ENCODE measurements around the gene SNAPIN. TPM values are rescaled to one million over a fixed set of nuclear protein-coding genes. Genes with fewer than 3 reads are reported as not detected.
"Not testable (repeated sequence)": the region's sequence is repeated elsewhere in the genome, so short reads cannot be mapped to it uniquely, and the experiment has no call there.

Gene SNAPIN
- total RNA-seq, 1 experiment from 2014 or later: 48.5 TPM

GRCh38 chr1:153648000-153648643 lies 10.4 kb upstream of the SNAPIN start:
- Histone ChIP-seq H3K4me3 (ENCODE audit: insufficient read depth, low read depth, low read length) (no peak overlapping the region), H3K27me3 (ENCODE audit: control insufficient read depth, insufficient read depth, low read length) (no peaks in the 10 kb centered on the region), H3K36me3 (replicated peaks; ENCODE audit: control insufficient read depth, insufficient read depth, low read length) (peaks cover 19% of the 10 kb centered on the region)
- DNase-seq: no peak

GRCh38 chr1:153649137-153649862 lies 9.2 kb upstream of the SNAPIN start:
- DNase-seq: no peak
- H3K27me3 ChIP-seq (ENCODE audit: control insufficient read depth, insufficient read depth, low read length): no peaks in the 10 kb centered on the region

DNA sequence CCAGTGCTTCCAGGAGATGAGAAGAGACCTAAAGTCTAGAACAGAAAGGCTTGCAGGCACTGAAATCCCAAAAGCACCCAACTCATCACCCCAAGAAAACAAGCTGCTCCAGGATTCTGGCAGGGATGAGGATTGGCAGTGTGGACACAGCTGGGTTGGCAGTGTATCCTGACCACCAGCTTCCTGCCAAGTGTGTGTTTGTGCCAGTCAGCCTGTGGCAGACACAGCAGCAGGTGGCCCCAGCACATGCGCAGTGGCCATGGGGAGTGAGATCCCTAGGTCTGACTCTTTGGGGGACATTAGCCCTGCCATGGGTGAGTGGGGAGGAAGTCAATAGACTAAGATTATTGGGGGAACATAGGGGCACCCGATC lies 8.7 kb upstream of the SNAPIN start:
- no peak for DNase-seq
- Histone ChIP-seq H3K4me3 (ENCODE audit: insufficient read depth, low read depth, low read length) (no peak overlapping the region), H3K36me3 (replicated peaks; ENCODE audit: control insufficient read depth, insufficient read depth, low read length) (peaks cover 8% of the 10 kb centered on the region), H3K27me3 (ENCODE audit: control insufficient read depth, insufficient read depth, low read length) (no peaks in the 10 kb centered on the region)

More at GRCh38 chr1:153649137-153649862, 9.2 kb upstream of the SNAPIN start:
- Histone ChIP-seq H3K36me3 (replicated peaks; ENCODE audit: control insufficient read depth, insufficient read depth, low read length) (peaks cover 11% of the 10 kb centered on the region), H3K4me3 (ENCODE audit: insufficient read depth, low read depth, low read length) (no peak overlapping the region)

DNA sequence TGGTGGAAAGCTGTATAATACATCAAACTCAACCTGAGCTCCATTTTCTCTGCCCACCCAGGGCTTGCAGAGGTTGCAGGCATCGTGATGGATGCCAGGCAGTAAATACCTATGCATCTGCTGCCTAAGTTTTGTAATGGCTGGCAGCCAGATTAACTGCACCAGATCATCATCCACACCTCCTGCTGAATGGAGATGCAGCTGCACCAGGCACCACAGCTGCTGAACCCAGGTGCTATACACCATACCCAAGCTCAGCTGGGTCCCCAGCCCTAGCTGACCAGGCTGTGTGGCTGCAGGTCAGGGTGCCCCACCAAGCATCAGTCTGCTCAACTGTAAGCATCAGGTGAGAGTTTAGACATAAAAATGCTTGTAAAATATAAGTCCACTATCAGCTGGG lies 6.7 kb upstream of the SNAPIN start:
- no peak for DNase-seq
- H3K36me3 ChIP-seq (replicated peaks; ENCODE audit: control insufficient read depth, insufficient read depth, low read length): no peaks in the 10 kb centered on the region
- no peaks in the 10 kb centered on the region for H3K27me3 ChIP-seq (ENCODE audit: control insufficient read depth, insufficient read depth, low read length)
- no peak overlapping the region for H3K4me3 ChIP-seq (ENCODE audit: insufficient read depth, low read depth, low read length)

DNA sequence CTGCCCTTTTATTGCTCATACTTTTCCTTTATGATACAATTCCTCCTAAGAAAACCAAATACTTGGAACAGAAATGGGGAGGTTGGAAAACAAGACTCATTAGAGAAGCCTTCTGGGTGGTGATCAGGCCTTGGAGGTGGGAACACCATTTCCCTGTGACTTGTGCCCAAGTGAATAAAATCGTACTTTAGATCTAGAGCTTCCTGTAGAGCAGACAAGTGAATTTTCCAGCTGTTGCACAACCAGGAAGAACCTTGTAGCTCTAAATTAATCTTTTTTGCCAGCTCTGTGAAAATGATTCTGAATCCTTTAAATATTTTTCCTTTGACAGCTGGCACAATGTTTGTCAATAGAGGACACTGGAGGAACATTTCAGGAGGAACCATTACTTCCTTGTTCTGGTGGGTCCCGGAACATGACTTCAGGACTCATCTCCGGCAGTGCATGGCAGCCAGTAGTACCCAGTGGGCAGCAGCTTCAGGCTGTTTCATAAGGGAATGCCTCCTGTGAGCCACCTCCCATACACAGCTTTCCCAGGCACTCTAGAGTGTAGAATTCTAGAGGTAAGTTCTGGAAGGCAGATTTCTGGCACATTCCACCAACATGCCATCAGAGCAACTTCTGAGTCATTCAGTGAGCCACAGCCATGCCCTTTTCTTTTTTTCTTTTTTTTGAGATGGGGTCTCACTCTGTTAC lies 5.5 kb upstream of the SNAPIN start:
- Histone ChIP-seq H3K36me3 (replicated peaks; ENCODE audit: control insufficient read depth, insufficient read depth, low read length) (no peaks in the 10 kb centered on the region), H3K27me3 (ENCODE audit: control insufficient read depth, insufficient read depth, low read length) (no peaks in the 10 kb centered on the region)

DNA sequence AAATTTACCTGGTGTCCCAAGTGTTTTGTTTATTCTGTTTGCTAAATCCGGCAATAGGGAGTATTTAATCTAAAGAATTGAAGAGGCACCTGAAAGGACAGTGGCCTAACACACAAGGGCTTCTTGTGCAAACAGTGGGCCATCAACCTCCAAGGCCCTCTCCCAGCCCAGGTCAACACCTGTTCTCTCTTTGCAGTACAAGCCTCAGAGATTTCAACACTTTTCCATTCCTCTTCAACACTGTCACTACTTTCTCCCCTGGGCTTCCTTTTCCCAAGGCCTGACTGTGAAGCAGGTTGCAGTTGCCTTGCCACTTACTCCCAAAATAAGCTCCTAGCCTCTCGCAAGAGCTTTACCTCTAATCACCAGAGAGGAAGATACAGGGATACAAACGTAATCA lies 3.2 kb upstream of the SNAPIN start:
- no peak overlapping the region for H3K4me3 ChIP-seq (ENCODE audit: insufficient read depth, low read depth, low read length)
- H3K36me3 ChIP-seq (replicated peaks; ENCODE audit: control insufficient read depth, insufficient read depth, low read length): no peaks in the 10 kb centered on the region
- DNase-seq: no peak
- H3K27me3 ChIP-seq (ENCODE audit: control insufficient read depth, insufficient read depth, low read length): no peaks in the 10 kb centered on the region

More for the DNA sequence above, 5.5 kb upstream of the SNAPIN start:
- H3K4me3 ChIP-seq (ENCODE audit: insufficient read depth, low read depth, low read length): no peak overlapping the region
- DNase-seq: no peak

DNA sequence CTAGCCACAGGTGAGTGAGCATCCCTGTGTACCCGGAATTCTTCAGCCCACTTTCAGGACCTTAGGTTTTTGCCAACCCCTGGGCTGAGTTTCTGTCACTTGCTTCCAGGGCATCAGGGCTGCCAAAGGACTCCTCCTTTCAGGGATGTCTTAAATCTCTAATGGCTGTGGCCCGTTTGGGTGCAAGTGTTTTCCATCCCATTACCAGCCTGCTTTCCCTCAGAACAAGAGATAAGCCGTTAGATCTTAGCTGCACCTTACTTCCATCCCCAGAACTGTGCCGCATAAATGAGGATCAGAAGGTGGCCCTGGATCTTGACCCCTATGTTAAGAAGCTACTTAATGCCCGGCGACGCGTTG lies 652 bp downstream of the SNAPIN start:
- DNase-seq: no peak
- Histone ChIP-seq H3K36me3 (replicated peaks; ENCODE audit: control insufficient read depth, insufficient read depth, low read length) (peaks cover 26% of the 10 kb centered on the region), H3K4me3 (ENCODE audit: insufficient read depth, low read depth, low read length) (peak overlapping the region; percentile 91), H3K27me3 (ENCODE audit: control insufficient read depth, insufficient read depth, low read length) (no peaks in the 10 kb centered on the region)

DNA sequence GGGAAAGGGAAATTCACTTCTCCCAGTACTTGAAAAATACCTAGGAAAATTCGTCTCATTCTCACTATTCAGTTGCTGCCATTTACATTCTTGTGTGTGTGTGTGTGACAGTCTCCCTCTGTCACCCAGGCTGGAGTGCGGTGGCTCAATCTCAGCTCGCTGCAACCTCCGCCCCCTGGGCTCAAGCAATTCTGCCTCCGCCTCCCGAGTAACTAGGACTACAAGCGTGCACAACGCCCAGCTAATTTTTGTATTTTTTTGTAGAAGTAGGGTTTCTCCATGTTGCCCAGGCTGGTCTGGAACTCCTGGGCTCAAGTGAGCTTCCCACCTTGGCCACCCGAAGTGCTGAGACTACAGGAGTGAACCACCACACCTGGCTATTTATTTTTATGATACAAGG lies 1.2 kb downstream of the SNAPIN start:
- Histone ChIP-seq H3K4me3 (ENCODE audit: insufficient read depth, low read depth, low read length) (no peak overlapping the region), H3K27me3 (ENCODE audit: control insufficient read depth, insufficient read depth, low read length) (no peaks in the 10 kb centered on the region), H3K36me3 (replicated peaks; ENCODE audit: control insufficient read depth, insufficient read depth, low read length) (peaks cover 30% of the 10 kb centered on the region)
- DNase-seq: no peak

DNA sequence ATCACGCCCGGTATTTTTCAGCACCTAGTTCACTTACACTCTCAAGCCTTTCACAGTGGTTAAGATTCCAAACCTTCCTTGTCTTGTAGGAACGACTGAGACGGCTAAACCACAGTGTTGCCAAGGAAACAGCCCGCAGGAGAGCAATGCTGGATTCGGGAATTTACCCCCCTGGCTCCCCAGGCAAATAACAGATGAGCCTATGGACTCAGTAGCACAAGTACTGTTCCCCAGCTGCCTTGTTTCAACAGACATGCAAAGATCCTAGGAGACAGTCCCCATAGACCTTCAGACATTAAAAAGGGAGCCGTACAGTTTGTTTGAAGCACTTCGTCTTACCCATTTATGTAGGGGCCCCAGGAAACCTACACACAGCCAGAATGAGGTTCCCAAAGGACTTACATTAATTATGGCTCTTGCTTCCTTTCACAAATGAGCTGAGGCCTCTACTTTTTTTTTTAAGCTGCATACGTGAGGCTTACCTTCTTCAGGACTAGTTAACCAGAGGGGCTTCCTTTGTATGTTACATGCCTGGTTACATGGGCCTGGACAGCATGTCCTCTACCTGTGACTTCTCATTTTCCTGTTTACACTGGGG lies 2.7 kb downstream of the SNAPIN start:
- no peaks in the 10 kb centered on the region for H3K27me3 ChIP-seq (ENCODE audit: control insufficient read depth, insufficient read depth, low read length)
- no peak for DNase-seq
- peaks cover 45% of the 10 kb centered on the region for H3K36me3 ChIP-seq (replicated peaks; ENCODE audit: control insufficient read depth, insufficient read depth, low read length)
- H3K4me3 ChIP-seq (ENCODE audit: insufficient read depth, low read depth, low read length): no peak overlapping the region

- no peak for DNase-seq
- no peaks in the 10 kb centered on the region for H3K27me3 ChIP-seq (ENCODE audit: control insufficient read depth, insufficient read depth, low read length)
- H3K36me3 ChIP-seq (replicated peaks; ENCODE audit: control insufficient read depth, insufficient read depth, low read length): peaks cover 55% of the 10 kb centered on the region
- H3K4me3 ChIP-seq (ENCODE audit: insufficient read depth, low read depth, low read length): no peak overlapping the region
These were observed 3.8 kb downstream of the SNAPIN start for GRCh38 chr1:153662269-153662668.

DNA sequence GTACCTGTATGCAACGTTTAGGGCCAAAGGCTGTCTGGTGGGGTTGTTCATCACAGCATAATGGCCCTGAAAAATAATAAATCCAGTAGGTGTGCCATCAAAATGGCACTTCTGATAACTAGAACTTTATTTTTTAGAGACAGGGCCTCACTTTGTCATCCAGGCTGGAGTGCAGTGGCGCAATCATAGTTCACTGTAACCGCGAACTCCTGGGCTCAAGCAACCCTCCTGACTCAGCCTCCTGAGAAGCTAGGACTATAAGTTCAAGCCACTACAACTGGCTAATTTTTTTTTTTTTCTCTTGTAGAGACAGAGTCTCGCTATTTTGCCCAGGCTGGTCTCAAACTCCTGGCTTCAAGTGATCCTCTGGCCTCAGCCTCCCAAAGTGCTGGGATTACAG lies 4.7 kb downstream of the SNAPIN start:
- no peak overlapping the region for H3K4me3 ChIP-seq (ENCODE audit: insufficient read depth, low read depth, low read length)
- H3K27me3 ChIP-seq (ENCODE audit: control insufficient read depth, insufficient read depth, low read length): no peaks in the 10 kb centered on the region
- H3K36me3 ChIP-seq (replicated peaks; ENCODE audit: control insufficient read depth, insufficient read depth, low read length): peaks cover 61% of the 10 kb centered on the region
- DNase-seq: no peak

DNA sequence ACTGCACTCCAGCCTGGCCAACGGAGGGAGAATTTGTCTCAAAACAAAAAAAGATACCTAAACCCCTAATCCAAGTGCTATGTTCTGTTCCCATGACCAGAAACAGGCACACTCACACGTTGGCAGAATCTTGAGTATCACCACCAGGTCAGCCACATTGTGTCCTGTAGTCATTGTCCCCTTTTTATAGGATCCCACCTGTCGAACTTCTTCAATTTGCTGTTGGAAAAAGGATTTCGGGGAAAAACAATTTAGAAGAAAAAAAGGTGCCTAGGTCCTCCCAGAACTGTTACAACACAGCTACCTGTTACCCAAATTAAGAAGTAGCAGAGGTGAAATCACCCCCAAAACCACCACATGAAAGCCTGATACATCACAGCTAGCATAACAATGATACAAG lies 8.9 kb downstream of the SNAPIN start:
- Histone ChIP-seq H3K4me3 (ENCODE audit: insufficient read depth, low read depth, low read length) (no peak overlapping the region), H3K27me3 (ENCODE audit: control insufficient read depth, insufficient read depth, low read length) (no peaks in the 10 kb centered on the region), H3K36me3 (replicated peaks; ENCODE audit: control insufficient read depth, insufficient read depth, low read length) (peaks cover 65% of the 10 kb centered on the region)
- DNase-seq: no peak

DNA sequence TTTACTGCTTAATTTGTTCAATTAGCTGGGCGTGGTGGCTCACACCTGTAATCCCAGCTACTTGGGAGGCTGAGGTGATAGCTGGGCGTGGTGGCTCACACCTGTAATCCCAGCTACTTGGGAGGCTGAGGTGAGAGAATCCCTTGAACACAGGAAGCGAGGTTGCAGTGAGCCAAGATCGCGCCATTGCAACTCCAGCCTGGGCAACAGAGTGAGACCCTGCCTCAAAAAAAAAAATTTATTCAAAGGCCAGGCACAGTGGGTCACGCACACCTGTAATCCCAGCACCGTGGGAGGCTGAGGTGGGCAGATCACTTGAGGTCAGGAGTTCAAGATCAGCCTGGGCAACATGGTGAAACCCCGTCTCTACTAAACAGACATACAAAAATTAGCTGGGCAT lies 10.2 kb downstream of the SNAPIN start:
- not testable (repeated sequence) for H3K4me3 ChIP-seq (ENCODE audit: insufficient read depth, low read depth, low read length); DNase-seq; H3K27me3 ChIP-seq (ENCODE audit: control insufficient read depth, insufficient read depth, low read length)
- peaks cover 54% of the 10 kb centered on the region for H3K36me3 ChIP-seq (replicated peaks; ENCODE audit: control insufficient read depth, insufficient read depth, low read length)

- Histone ChIP-seq H3K27me3 (ENCODE audit: control insufficient read depth, insufficient read depth, low read length) (no peaks in the 10 kb centered on the region), H3K4me3 (ENCODE audit: insufficient read depth, low read depth, low read length) (peak overlapping the region; percentile 93), H3K36me3 (replicated peaks; ENCODE audit: control insufficient read depth, insufficient read depth, low read length) (peaks cover 46% of the 10 kb centered on the region)
- no peak for DNase-seq
These were observed 11.1 kb downstream of the SNAPIN start for GRCh38 chr1:153669606-153670005.
